OCI-LY7 (cell line): Measurements from ENCODE around the gene SLC9A3. TPM values are rescaled to one million over a fixed set of nuclear protein-coding genes. Genes with fewer than 3 reads are reported as not detected.

Experiments used
- BruUV-seq: library from RNA; stranded (reverse); fragments of 400-500 nt; replicated peaks from 2 replicates; lab custom pipeline; 2021; lab: Mats Ljungman, UMichigan
- CTCF ChIA-PET: fragments of 300-600 bp; sonication (Branson Sonifier 250); formaldehyde crosslinking; loops from one replicate; lab custom pipeline; 2022; ENCODE audit warnings: antibody characterized with exemption; ENCODE audit not compliant: unreplicated experiment; lab: Charles Lee
- POLR2A ChIA-PET: fragments of 300-600 bp; sonication (Branson Sonifier 250); formaldehyde crosslinking; loops from one replicate; lab custom pipeline; 2022; ENCODE audit warnings: antibody characterized with exemption; lab: Charles Lee
- DNase-seq: peaks from one replicate; pipeline ENCODE4 v3.0.0-alpha.2; 2015; ENCODE audit warnings: low spot score
- H2AFZ ChIP-seq: fragments of 200-600 bp; sonication (generic), shearing (Covaris generic); 2 replicates; pipeline ENCODE4 v1.6.1; 2014; ENCODE audit warnings: mild to moderate bottlenecking, antibody characterized with exemption, low read length, moderate library complexity
- H3K27ac ChIP-seq: fragments of 200-600 bp; sonication (generic); 2 replicates; pipeline ENCODE4 v1.5.1; 2014; ENCODE audit warnings: mixed run types, low read depth, mild to moderate bottlenecking, moderate library complexity, low read length, inconsistent platforms; ENCODE audit not compliant: poor library complexity, severe bottlenecking
- H3K36me3 ChIP-seq: fragments of 200-600 bp; sonication (generic); 2 replicates; pipeline ENCODE4 v1.6.1; 2014; ENCODE audit warnings: mild to moderate bottlenecking, antibody characterized with exemption, low read length, moderate library complexity, mixed read lengths; ENCODE audit not compliant: insufficient read depth
- H3K4me1 ChIP-seq: fragments of 200-600 bp; sonication (generic); 2 replicates; pipeline ENCODE4 v1.5.1; 2014; ENCODE audit warnings: mild to moderate bottlenecking, low read length; ENCODE audit not compliant: insufficient read depth, poor library complexity, severe bottlenecking
- H3K4me2 ChIP-seq: fragments of 200-600 bp; sonication (generic); 2 replicates; pipeline ENCODE4 v1.6.1; 2014; ENCODE audit warnings: mild to moderate bottlenecking, low read length
- H3K4me3 ChIP-seq: fragments of 200-600 bp; sonication (generic); 2 replicates; pipeline ENCODE4 v1.5.1; 2014; ENCODE audit warnings: mild to moderate bottlenecking, low read depth, low read length; ENCODE audit not compliant: poor library complexity, severe bottlenecking
- H3K79me2 ChIP-seq: fragments of 200-600 bp; sonication (generic); 2 replicates; pipeline ENCODE4 v1.6.1; 2016; ENCODE audit warnings: low read depth, mild to moderate bottlenecking, low read length, moderate library complexity, mixed read lengths; ENCODE audit not compliant: insufficient read depth
- H3K9me2 ChIP-seq: fragments of 200-600 bp; sonication (generic); 2 replicates; pipeline ENCODE4 v1.6.1; 2016; ENCODE audit warnings: mild to moderate bottlenecking, low read length, mixed read lengths; ENCODE audit not compliant: insufficient read depth
- H3K9me3 ChIP-seq: fragments of 200-600 bp; sonication (generic); 2 replicates; pipeline ENCODE4 v1.6.1; 2014; ENCODE audit warnings: mild to moderate bottlenecking, mixed run types, low read length, mixed read lengths
- H4K20me1 ChIP-seq: fragments of 200-600 bp; sonication (generic); 2 replicates; pipeline ENCODE4 v1.6.1; 2014; ENCODE audit warnings: mild to moderate bottlenecking, antibody characterized with exemption, low read length, moderate library complexity, mixed read lengths; ENCODE audit not compliant: insufficient read depth
- EZH2phosphoT487 ChIP-seq: fragments of 200-600 bp; sonication (generic); IDR thresholded peaks from 2 replicates; pipeline ENCODE4 v1.6.1; 2018; ENCODE audit warnings: low read depth, borderline replicate concordance, mild to moderate bottlenecking, mixed run types, antibody characterized with exemption, low read length, moderate library complexity, mixed read lengths
- intact Hi-C: fragments of 100-400 bp; cut with micrococcal nuclease; formaldehyde crosslinking; loops from one replicate; pipeline ENCODE4 v1.10.0; 2022; ENCODE audit not compliant: unreplicated experiment
- total RNA-seq, 2 experiments: library from RNA; depleted of rRNA in 1 of 2; stranded (reverse); fragments of >200 nt in 1 of 2; shearing (Covaris generic) in 1 of 2; gene quantifications; 2 replicates each; pipeline ENCODE4 v1.2.3, GENCODE V29; 2014 to 2022
- TF ChIP-seq, protein P1 (sequence below): fragments of 200-600 bp; sonication (generic); conservative IDR thresholded peaks from 2 replicates; pipeline ENCODE4 v1.5.1; 2014; ENCODE audit warnings: mild to moderate bottlenecking, antibody characterized with exemption, low read length, moderate library complexity, mixed read lengths

Gene SLC9A3
- total RNA-seq, 2 experiments from 2014 or later: 2.0 to 4.3 TPM

DNA sequence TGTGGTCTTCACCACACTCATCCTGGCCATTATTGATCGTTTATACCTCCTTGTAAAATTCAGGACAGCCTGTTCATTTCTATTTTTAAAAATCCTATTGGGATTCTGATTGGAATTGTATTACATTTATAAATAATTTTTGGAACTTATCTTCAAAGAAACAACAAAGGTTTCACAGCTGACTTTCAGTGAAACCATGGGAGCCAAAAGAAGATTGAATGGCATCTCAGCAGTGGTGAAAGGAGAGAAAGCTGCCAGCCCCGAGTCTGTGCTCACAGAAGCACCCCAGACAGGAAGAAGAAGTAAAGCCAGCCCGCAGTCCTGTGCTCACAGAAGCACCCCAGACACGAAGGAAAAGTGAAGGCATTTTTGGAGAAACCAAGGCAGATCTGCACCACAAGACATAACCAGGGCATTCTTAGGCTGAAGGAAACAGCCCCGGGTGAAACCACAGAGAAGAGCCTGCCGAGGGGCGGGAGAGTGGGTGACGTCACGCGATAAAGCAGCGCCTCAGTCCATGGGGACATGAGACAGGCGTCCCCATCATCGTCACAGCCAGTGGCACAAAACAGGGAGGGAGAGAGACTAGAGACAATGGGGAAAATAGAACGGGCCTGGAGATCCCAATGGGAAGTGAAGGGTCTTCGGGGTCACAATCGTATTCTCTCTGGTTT is 42.5 kb upstream of the SLC9A3 start:
- ChIA-PET CTCF (no interaction called here), POLR2A (no interaction called here)
- H3K4me3 ChIP-seq: no peak overlapping the region
- intact Hi-C loops: no loop called here
- H3K4me1 ChIP-seq: no peaks in the 10 kb centered on the region
- H3K79me2 ChIP-seq: no peaks in the 10 kb centered on the region
- H4K20me1 ChIP-seq: no peaks in the 10 kb centered on the region
- no TSS peak for BruUV-seq
- no peaks in the 10 kb centered on the region for H3K9me3 ChIP-seq
- no peaks in the 10 kb centered on the region for H3K9me2 ChIP-seq
- H2AFZ ChIP-seq: no peak overlapping the region
- H3K4me2 ChIP-seq: no peak overlapping the region
- no peak for DNase-seq
- H3K36me3 ChIP-seq: no peaks in the 10 kb centered on the region
- no peak overlapping the region for H3K27ac ChIP-seq
- TF ChIP-seq, protein P1, sequence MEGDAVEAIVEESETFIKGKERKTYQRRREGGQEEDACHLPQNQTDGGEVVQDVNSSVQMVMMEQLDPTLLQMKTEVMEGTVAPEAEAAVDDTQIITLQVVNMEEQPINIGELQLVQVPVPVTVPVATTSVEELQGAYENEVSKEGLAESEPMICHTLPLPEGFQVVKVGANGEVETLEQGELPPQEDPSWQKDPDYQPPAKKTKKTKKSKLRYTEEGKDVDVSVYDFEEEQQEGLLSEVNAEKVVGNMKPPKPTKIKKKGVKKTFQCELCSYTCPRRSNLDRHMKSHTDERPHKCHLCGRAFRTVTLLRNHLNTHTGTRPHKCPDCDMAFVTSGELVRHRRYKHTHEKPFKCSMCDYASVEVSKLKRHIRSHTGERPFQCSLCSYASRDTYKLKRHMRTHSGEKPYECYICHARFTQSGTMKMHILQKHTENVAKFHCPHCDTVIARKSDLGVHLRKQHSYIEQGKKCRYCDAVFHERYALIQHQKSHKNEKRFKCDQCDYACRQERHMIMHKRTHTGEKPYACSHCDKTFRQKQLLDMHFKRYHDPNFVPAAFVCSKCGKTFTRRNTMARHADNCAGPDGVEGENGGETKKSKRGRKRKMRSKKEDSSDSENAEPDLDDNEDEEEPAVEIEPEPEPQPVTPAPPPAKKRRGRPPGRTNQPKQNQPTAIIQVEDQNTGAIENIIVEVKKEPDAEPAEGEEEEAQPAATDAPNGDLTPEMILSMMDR: no peak
- no peak for TF ChIP-seq EZH2phosphoT487

DNA sequence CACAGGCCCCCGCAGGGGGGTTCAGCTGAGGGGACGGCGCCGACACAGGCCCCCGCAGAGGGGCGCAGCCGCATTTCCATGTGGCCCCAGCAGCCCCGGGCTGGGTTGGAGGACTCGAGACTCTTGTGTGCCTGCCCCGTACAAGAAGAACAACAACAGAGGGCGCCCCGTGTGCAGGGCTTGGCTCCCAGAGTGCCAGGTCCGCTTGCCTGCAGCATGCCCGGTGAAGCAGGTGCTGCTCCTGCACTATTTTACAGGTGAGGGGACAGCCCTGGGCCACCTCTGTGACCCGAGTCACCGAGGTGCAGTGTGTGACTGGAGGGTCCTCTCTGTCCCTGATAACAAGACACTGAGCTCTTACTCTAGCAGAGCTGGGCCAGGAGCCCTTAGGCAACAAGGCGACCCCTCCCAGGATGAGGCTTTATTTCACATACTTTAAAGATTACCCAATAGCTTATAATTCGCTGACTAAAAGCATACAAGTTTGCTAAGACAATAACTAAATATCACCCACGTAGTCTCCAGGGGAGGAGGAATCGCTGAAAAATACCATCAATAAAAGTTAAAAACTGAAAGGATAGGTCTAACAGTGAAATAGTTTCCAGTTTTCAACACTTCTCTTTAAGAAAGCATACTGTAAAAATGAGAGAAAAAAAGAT is 41.7 kb upstream of the SLC9A3 start:
- intact Hi-C loops: no loop called here

More for the DNA sequence above, 41.7 kb upstream of the SLC9A3 start:
- Histone ChIP-seq H3K36me3 (no peaks in the 10 kb centered on the region), H3K9me3 (no peaks in the 10 kb centered on the region), H3K4me2 (no peak overlapping the region), H3K9me2 (no peaks in the 10 kb centered on the region), H3K4me3 (no peak overlapping the region), H3K79me2 (no peaks in the 10 kb centered on the region), H4K20me1 (no peaks in the 10 kb centered on the region), H3K27ac (no peak overlapping the region), H3K4me1 (no peaks in the 10 kb centered on the region), H2AFZ (no peak overlapping the region)
- BruUV-seq: no TSS peak
- no peak for DNase-seq
- TF ChIP-seq, protein P1: no peak
- TF ChIP-seq EZH2phosphoT487: no peak
- ChIA-PET CTCF (no interaction called here), POLR2A (no interaction called here)
